NT2/D1 (cell line): ENCODE data around the gene SYNPO2.
"Not testable (repeated sequence)": the region's sequence is repeated elsewhere in the genome, so short reads cannot be mapped to it uniquely, and the experiment has no call there.

Experiments used
- DNase-seq: peaks from one replicate; pipeline ENCODE4 v3.0.0-alpha.2; 2011; ENCODE audit warnings: low read depth, low spot score
- H3K27me3 ChIP-seq: 2 replicates; pipeline ENCODE4 v1.6.0; 2011; ENCODE audit warnings: mild to moderate bottlenecking; ENCODE audit not compliant: insufficient read length, insufficient read depth
- H3K36me3 ChIP-seq: 2 replicates; pipeline ENCODE4 v1.6.1; 2011; ENCODE audit warnings: mild to moderate bottlenecking, low read length, mixed read lengths; ENCODE audit not compliant: insufficient read depth, insufficient read length
- H3K4me1 ChIP-seq: 2 replicates; pipeline ENCODE4 v1.5.1; 2011; ENCODE audit not compliant: insufficient read depth, insufficient read length
- H3K4me3 ChIP-seq: 2 replicates; pipeline ENCODE4 v1.5.1; 2011; ENCODE audit warnings: low read depth; ENCODE audit not compliant: insufficient read length
- H3K9ac ChIP-seq: 2 replicates; pipeline ENCODE4 v1.6.0; 2011; ENCODE audit warnings: low read depth; ENCODE audit not compliant: insufficient read length
- H3K9me3 ChIP-seq: 2 replicates; pipeline ENCODE4 v1.5.1; 2011; ENCODE audit warnings: mild to moderate bottlenecking, low read length; ENCODE audit not compliant: insufficient read depth
- SUZ12 ChIP-seq: IDR thresholded peaks from 2 replicates; pipeline ENCODE4 v1.6.1; 2011; ENCODE audit not compliant: insufficient read length, insufficient read depth; ENCODE audit errors: extremely low read depth
- YY1 ChIP-seq: IDR thresholded peaks from 2 replicates; pipeline ENCODE4 v1.6.1; 2011; ENCODE audit not compliant: insufficient read length, insufficient read depth
- ZNF274 ChIP-seq: IDR thresholded peaks from 2 replicates; pipeline ENCODE4 v1.6.1; 2011; ENCODE audit warnings: mild to moderate bottlenecking, low read depth, low read length

Gene SYNPO2

GRCh38 chr4:119020158-119020557 lies 131.5 kb downstream of the SYNPO2 start:
- Histone ChIP-seq H3K27me3 (no peaks in the 10 kb centered on the region), H3K9me3 (no peaks in the 10 kb centered on the region), H3K4me3 (no peak overlapping the region), H3K4me1 (no peaks in the 10 kb centered on the region), H3K36me3 (no peaks in the 10 kb centered on the region), H3K9ac (no peak overlapping the region)
- DNase-seq: no peak
- TF ChIP-seq YY1: no peak
- TF ChIP-seq SUZ12: no peak
- TF ChIP-seq ZNF274: no peak

- H3K9me3 ChIP-seq, DNase-seq, H3K36me3 ChIP-seq, H3K27me3 ChIP-seq, H3K9ac ChIP-seq, H3K4me3 ChIP-seq, H3K4me1 ChIP-seq: not testable (repeated sequence)
Observed at GRCh38 chr4:119022520-119022919, 133.9 kb downstream of the SYNPO2 start.

GRCh38 chr4:119024102-119024501 lies 135.4 kb downstream of the SYNPO2 start:
- H3K4me3 ChIP-seq: no peak overlapping the region
- H3K36me3 ChIP-seq: no peaks in the 10 kb centered on the region
- DNase-seq: no peak
- H3K9me3 ChIP-seq: no peaks in the 10 kb centered on the region
- H3K27me3 ChIP-seq: no peaks in the 10 kb centered on the region
- no peak overlapping the region for H3K9ac ChIP-seq
- no peaks in the 10 kb centered on the region for H3K4me1 ChIP-seq
- no peak for TF ChIP-seq SUZ12
- TF ChIP-seq ZNF274: no peak
- no peak for TF ChIP-seq YY1

DNA sequence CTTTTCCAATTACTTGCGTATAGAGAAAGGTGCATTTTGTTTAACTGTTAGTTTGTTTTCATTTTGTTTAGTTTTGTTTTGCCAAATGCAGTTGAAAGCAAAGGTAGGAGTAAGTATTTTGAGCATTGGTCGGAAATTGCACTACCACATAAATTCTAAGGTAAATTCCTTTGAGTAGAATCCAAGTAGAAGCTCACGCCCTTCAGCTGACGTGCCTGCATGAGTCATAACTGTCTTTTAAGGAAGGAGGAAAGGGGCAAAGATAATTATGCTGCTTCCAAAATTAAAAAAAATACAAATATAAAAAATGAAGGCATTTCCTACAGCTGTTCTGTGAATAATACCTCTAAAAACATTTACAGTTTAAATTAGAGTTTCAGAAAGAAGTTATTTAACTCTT lies 136.8 kb downstream of the SYNPO2 start:
- DNase-seq: no peak
- Histone ChIP-seq H3K4me3 (no peak overlapping the region), H3K9ac (no peak overlapping the region), H3K27me3 (no peaks in the 10 kb centered on the region), H3K9me3 (no peaks in the 10 kb centered on the region), H3K36me3 (no peaks in the 10 kb centered on the region), H3K4me1 (no peaks in the 10 kb centered on the region)
- TF ChIP-seq SUZ12 (no peak), YY1 (no peak), ZNF274 (no peak)

- no peaks in the 10 kb centered on the region for H3K4me1 ChIP-seq
- H3K9ac ChIP-seq: no peak overlapping the region
- no peaks in the 10 kb centered on the region for H3K9me3 ChIP-seq
- H3K27me3 ChIP-seq: no peaks in the 10 kb centered on the region
- no peak for DNase-seq
- no peaks in the 10 kb centered on the region for H3K36me3 ChIP-seq
- TF ChIP-seq YY1 (no peak), SUZ12 (no peak), ZNF274 (no peak)
- no peak overlapping the region for H3K4me3 ChIP-seq
Observed at GRCh38 chr4:119025916-119026661, 137.4 kb downstream of the SYNPO2 start.

DNA sequence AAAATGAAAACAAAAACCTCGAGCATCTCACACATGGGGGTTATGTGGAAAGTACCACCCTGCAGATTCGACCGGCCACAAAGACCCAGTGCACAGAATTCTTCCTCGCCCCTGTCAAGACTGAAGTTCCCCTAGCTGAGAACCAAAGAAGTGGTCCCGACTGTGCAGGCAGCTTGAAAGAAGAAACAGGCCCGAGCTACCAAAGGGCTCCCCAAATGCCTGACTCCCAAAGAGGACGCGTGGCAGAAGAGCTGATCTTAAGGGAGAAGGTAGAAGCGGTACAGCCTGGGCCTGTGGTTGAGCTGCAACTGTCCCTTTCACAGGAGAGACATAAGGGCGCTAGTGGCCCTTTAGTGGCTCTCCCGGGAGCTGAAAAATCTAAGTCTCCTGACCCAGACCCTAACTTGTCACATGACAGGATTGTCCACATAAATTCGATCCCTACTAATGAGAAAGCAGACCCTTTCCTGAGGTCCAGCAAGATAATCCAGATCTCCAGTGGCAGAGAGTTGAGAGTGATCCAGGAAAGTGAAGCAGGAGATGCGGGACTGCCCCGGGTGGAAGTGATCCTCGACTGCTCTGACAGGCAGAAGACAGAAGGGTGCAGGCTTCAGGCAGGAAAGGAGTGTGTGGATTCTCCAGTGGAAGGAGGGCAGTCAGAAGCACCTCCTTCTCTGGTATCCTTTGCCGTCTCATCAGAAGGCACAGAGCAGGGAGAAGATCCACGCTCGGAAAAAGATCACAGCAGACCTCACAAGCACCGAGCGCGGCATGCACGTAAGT lies 138.2 kb downstream of the SYNPO2 start:
- Histone ChIP-seq H3K36me3 (no peaks in the 10 kb centered on the region), H3K4me1 (no peaks in the 10 kb centered on the region), H3K9me3 (no peaks in the 10 kb centered on the region), H3K27me3 (no peaks in the 10 kb centered on the region), H3K4me3 (no peak overlapping the region), H3K9ac (no peak overlapping the region)
- DNase-seq: no peak
- TF ChIP-seq SUZ12 (no peak), YY1 (no peak), ZNF274 (no peak)

DNA sequence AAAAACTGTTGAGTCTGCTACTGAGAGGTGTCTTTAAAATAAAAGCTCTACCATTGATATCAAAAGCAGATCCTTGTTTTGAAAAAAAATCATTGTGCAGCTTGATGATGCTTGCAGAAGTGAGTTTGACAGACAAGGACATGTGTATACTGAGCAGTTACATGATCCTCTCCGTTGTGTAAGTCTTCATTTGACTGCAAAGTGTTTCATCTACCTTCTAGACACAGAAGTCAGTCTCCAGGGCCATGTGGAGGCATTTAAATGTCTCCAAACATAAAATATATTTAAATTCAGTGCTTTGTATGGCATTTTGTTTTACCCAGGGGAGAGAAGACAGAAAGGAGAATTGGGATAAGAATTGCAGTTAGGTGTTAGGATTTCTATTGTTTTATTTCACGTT lies 139.2 kb downstream of the SYNPO2 start:
- TF ChIP-seq SUZ12 (no peak), ZNF274 (no peak), YY1 (no peak)
- Histone ChIP-seq H3K4me1 (no peaks in the 10 kb centered on the region), H3K9me3 (no peaks in the 10 kb centered on the region), H3K36me3 (no peaks in the 10 kb centered on the region), H3K9ac (no peak overlapping the region), H3K27me3 (no peaks in the 10 kb centered on the region), H3K4me3 (no peak overlapping the region)
- no peak for DNase-seq
